VCaP (cell line): ENCODE measurements around the gene GATA1.

ENCODE experiments used
- H3K27ac ChIP-seq: fragments of 450-650 bp; 2 replicates; pipeline ENCODE4 v1.5.1; 2017
- CTCF ChIP-seq: fragments of 450-650 bp; conservative IDR thresholded peaks from 2 replicates; pipeline ENCODE4 v1.5.1; 2017; ENCODE audit warnings: mild to moderate bottlenecking, moderate library complexity

Gene GATA1

GRCh38 chrX:48790477-48790876 is 4.1 kb downstream of the GATA1 start:
- TF ChIP-seq CTCF, result no peak
- no peak overlapping the region for H3K27ac ChIP-seq

- TF ChIP-seq CTCF, result no peak
- no peak overlapping the region for H3K27ac ChIP-seq
Measured at GRCh38 chrX:48791063-48791820, 4.9 kb downstream of the GATA1 start.

- TF ChIP-seq CTCF, result no peak
- H3K27ac ChIP-seq, result no peak overlapping the region
Measured at GRCh38 chrX:48792219-48792618, 5.8 kb downstream of the GATA1 start.

- no peak for TF ChIP-seq CTCF
- no peak overlapping the region for H3K27ac ChIP-seq
Measured at GRCh38 chrX:48793935-48794334, 7.5 kb downstream of the GATA1 start.

GRCh38 chrX:48794340-48794910 is 8.0 kb downstream of the GATA1 start:
- no peak overlapping the region for H3K27ac ChIP-seq
- TF ChIP-seq CTCF, result no peak

GRCh38 chrX:48794911-48795515 is 8.6 kb downstream of the GATA1 start:
- no peak for TF ChIP-seq CTCF
- no peak overlapping the region for H3K27ac ChIP-seq

GRCh38 chrX:48798318-48798717 is 11.9 kb downstream of the GATA1 start:
- no peak overlapping the region for H3K27ac ChIP-seq
- TF ChIP-seq CTCF, result no peak
